Suppressor macrophage treated with lipopolysaccharide for 4 hours (primary cell): Measurements from ENCODE around the gene CPT2.
"Not testable (repeated sequence)": the region's sequence is repeated elsewhere in the genome, so short reads cannot be mapped to it uniquely, and the experiment has no call there.

Experiments used
- DNase-seq: peaks from one replicate; pipeline ENCODE4 v3.0.0-alpha.2; 2020

Gene CPT2

GRCh38 chr1:53182716-53183094, 13.9 kb upstream of the CPT2 start:
- no peak for DNase-seq

GRCh38 chr1:53183095-53183990, 13.3 kb upstream of the CPT2 start:
- DNase-seq: no peak

- not testable (repeated sequence) for DNase-seq
Observed at GRCh38 chr1:53185955-53186297, 10.7 kb upstream of the CPT2 start.

DNA sequence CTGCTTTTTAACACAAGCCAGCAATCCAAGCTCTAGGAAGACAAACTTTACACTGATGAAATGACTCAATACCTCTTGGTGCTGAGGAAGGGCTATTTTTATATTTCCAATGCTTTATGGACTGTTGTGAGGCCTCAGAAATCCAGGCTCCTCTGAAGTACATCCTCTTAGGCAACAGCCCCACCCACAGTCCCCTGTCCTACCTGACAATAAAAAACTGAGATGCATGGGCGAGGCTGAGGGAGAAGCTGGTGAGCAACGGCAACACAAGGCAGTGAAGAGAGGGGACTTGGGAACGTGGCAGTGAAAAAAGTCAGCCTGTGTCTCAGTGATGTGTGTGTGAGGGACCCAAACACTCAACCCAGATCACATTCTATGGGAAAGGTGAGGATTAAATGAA, 10.1 kb upstream of the CPT2 start:
- no peak for DNase-seq

GRCh38 chr1:53187401-53187800, 9.2 kb upstream of the CPT2 start:
- no peak for DNase-seq

DNA sequence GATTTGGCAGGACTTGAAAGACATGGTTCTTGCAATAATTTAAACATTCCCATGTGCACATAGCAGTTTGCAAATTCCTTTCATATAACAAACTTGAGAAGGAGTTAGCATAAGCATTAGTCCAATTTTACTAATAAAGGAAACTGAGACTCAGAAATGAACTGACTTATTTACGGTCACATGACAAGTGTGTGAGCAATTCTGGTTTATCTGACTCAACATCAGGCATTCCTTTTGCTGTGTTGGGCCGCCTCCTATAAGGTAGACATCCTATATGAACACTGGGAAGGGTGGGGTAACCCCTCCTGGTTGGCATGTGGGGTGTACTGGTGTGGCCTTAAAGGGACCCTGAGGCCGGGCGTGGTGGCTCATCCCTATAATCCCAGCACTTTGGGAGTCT, 8.5 kb upstream of the CPT2 start:
- DNase-seq: no peak

DNA sequence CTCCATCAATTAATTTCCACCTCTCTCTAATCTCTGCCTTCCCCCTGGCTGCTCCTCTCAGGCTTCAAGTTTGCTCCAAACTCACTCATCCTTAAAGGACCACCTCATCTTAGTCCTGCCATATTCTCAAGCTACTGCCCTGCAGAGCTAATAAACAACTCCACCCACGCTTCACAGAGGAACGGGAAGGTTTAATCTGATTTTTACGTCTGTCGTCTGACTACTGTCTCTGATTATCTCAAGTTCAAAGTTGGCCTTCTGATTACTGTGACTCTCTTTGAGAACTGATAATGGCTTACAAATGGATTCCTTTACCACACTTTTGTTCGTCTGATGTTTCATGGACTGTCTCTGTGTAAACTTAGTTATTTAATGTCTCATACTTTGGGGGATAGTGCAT, 7.6 kb upstream of the CPT2 start:
- no peak for DNase-seq

- no peak for DNase-seq
Observed at GRCh38 chr1:53190210-53190611, 6.4 kb upstream of the CPT2 start.

DNA sequence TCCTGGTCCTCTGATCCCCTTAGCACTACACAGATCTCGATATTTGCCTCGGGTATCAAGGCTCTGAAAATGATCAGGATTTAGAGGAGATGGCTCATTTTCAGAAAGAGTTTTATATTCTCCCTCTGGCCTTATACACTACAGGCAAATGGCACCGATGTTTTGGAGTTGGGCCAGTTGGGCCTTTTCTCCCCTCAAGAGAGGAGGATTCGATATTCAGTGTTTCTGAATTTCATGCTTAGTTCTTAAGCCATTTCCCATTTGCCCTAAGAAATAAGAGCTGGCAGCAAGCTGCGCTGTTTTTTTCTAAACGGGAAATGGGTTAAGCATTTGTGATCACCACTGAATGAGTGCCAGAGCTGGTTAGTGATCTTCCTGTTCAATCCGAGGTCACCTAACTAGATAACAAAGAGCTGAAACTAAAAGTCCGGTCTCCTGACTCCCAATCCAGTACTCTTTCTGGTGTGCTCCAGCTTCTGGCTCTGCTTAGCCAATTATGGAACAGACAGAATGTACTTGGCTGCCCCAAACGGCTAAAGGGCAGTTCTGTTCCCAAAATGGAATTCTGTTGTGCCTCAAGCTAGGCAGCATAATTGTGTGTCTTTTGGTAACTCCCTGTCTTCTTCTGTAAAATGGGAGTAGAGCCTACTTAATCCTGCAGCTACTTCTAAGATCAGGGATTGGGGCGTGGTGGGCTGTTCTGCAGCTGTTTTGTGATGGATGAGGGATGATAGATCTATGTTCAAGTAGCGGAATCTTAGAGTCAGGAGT, 1.2 kb upstream of the CPT2 start:
- DNase-seq: no peak

- DNase-seq: no peak
Observed at GRCh38 chr1:53196017-53196484, 573 bp upstream of the CPT2 start.

DNA sequence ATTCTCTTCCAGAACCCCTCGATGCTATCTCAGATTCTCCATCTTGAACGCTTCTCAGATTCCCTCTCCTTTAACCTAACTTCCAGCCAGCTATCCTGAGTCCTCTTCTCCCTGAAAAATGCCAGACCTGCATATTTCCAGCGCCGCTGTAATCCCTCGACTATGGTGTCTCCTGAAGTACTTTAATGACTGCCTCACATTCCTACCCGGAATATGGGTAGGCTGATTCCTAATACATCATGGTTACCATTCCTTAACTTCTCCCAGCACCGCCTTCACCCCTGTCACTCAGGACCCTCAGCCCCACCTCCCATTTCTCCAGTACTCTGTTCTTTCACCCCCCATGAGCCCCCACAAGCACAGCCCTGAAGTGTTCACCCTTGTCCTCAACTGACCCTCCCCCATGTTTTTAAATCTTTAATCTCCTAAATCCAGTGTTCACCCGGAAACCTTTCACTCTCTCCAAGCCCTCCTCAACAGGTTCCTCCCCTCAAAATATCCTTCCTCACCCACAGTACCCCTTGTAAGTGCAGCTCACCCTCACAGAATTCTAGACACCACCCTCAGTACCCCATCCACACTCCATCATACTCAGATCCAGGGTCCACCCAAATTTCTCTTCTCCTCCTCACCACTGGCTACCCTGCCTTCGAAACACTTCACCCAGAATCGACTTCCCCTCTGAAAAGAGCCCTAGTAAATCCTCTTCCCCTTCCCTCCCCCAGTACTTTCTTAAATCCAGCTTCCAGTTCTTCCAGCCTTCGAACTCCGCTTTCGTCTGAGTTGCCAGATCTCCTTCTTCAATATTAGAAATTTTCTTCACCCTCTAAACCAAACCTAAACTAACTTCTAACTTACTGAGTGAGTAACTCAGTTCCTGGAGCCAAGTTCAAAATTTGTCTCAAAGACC, 922 bp downstream of the CPT2 start:
- DNase-seq: peak; percentile 41

DNA sequence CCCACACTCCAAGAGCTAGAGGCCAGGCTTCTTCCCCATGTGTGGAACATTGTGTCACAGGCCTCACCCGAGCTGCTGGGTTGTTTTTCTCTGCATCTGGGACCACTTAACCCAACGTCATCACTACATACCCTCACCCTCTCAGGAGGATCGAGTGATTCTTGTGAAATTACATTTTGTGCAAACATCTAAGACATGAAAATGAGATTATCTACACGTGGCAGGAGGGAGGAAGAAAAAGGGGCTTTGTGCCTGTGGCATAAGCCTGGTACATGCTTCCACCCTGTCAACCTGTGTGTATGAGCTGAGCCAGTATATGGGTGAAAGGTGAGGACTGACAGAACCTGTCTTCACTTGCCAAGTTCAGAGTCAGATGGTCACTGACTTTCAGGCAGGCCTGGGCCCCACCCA, 1.6 kb downstream of the CPT2 start:
- no peak for DNase-seq

DNA sequence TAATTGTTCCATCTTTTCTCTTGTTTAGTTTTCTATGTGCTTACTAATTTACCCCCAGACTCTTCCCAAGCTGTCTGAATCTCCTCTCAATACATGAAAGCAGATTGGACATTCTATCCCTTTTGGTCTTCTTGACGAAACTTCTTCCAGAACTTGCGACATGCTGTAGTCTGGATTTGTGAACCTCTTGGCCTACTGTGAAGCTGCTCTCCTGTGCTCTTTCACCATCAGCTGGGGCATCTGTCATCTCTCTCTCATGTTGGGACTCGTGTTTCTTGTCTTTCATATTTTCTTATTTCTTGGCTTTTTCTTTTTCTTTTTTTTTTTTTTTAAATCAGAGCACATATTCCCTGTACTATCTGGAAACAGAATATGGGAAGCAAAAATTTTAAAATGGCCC, 6.8 kb downstream of the CPT2 start:
- DNase-seq: no peak

DNA sequence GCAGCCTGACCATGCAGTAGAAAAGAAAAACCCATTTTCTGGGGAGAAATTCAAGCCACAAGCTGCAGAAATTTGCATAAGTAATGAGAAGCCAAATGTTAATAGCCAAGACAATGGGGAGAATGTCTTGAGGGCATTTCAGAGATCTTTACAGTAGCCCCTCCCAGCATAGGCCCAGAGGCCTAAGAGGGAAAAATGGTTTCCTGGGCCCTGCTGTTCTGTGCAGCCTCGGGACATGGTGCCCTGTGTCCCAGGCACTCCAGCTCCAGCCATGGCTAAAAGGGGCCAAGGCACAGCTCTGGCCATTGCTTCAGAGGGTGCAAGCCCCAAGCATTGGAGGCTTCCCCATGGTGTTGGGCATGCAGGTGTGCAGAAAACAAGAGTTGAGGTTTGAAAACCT, 8.9 kb downstream of the CPT2 start:
- DNase-seq: not testable (repeated sequence)

- DNase-seq: not testable (repeated sequence)
Observed at GRCh38 chr1:53206083-53206685, 9.6 kb downstream of the CPT2 start.

GRCh38 chr1:53206735-53207379, 10.2 kb downstream of the CPT2 start:
- DNase-seq: no peak

- no peak for DNase-seq
Observed at GRCh38 chr1:53207726-53208125, 11.1 kb downstream of the CPT2 start.

DNA sequence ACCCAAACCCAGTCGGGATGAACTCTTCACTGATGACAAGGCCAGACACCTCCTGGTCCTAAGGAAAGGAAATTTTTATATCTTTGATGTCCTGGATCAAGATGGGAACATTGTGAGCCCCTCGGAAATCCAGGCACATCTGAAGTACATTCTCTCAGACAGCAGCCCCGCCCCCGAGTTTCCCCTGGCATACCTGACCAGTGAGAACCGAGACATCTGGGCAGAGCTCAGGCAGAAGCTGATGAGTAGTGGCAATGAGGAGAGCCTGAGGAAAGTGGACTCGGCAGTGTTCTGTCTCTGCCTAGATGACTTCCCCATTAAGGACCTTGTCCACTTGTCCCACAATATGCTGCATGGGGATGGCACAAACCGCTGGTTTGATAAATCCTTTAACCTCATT, 13.7 kb downstream of the CPT2 start:
- DNase-seq: no peak

- no peak for DNase-seq
Observed at GRCh38 chr1:53210954-53211353, 14.3 kb downstream of the CPT2 start.

GRCh38 chr1:53214376-53214940, 17.8 kb downstream of the CPT2 start:
- no peak for DNase-seq

GRCh38 chr1:53218201-53218600, 21.6 kb downstream of the CPT2 start:
- no peak for DNase-seq

DNA sequence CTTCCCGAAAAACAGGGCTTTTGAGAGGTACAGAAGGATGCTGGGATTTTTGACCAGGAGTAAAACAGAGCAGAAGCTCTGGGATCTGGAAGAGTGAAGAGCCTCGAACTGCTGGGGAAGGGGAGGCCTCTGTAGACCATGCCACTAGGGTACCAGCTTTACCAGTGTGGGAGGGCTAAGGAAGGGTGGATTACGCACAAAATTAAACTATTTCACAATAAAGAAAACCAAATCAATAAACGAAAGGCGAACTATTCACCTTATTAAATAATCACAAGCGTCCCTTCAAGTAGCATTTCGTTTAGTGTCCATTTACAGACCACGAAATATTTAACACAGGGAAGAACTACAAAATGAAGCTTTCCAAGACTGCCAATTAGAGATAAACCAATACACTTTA, 23.1 kb downstream of the CPT2 start:
- DNase-seq: no peak
